Neural progenitor cell (in vitro differentiated cells): Measurements from ENCODE around the gene NLRP11.

ENCODE experiments used
- EZH2 ChIP-seq: fragments of 200-600 bp; sonication (generic); IDR thresholded peaks from 2 replicates; pipeline ENCODE4 v1.6.1; 2017; ENCODE audit warnings: antibody characterized with exemption, mild to moderate bottlenecking, moderate library complexity
- TF ChIP-seq, protein P1 (sequence below): fragments of 200-600 bp; sonication (generic); IDR thresholded peaks from 2 replicates; pipeline ENCODE4 v1.5.1; 2017; ENCODE audit warnings: antibody characterized with exemption, mild to moderate bottlenecking

DNA sequence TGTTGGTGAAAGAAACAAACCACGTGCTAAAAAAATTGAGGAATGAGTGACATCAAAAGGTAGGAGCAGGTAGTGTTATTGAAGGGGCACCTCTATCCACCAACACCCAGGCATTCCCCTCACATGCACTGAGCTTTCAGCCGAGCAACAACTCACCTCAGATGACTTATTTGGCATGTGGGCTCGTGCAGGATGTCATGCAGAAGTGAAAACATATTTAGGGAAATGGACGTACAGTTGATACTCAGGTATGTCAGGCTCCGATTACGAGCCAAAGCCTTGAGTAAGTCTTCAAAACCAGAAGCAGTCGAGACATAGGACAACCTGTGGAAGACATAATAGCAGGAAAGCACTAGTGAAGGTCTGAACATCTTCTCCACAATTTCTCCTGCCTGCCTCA lies 30.4 kb downstream of the NLRP11 start:
- TF ChIP-seq, protein P1, sequence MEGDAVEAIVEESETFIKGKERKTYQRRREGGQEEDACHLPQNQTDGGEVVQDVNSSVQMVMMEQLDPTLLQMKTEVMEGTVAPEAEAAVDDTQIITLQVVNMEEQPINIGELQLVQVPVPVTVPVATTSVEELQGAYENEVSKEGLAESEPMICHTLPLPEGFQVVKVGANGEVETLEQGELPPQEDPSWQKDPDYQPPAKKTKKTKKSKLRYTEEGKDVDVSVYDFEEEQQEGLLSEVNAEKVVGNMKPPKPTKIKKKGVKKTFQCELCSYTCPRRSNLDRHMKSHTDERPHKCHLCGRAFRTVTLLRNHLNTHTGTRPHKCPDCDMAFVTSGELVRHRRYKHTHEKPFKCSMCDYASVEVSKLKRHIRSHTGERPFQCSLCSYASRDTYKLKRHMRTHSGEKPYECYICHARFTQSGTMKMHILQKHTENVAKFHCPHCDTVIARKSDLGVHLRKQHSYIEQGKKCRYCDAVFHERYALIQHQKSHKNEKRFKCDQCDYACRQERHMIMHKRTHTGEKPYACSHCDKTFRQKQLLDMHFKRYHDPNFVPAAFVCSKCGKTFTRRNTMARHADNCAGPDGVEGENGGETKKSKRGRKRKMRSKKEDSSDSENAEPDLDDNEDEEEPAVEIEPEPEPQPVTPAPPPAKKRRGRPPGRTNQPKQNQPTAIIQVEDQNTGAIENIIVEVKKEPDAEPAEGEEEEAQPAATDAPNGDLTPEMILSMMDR: no peak
- no peak for TF ChIP-seq EZH2
